HTERT RPE-1 (cell line): ENCODE measurements around the gene ADSL.

Experiments used
- in situ Hi-C: fragments of 300-500 bp; cut with MboI; formaldehyde crosslinking; loops from 4 replicates; pipeline ENCODE4 v1.14.3; 2020; ENCODE audit warnings: low sequenced_read_pairs

ADSL gene

GRCh38 chr22:40415531-40416266, 69.4 kb downstream of the ADSL start:
- in situ Hi-C loops = no loop called here

GRCh38 chr22:40416267-40416570, 69.9 kb downstream of the ADSL start:
- in situ Hi-C loops = no loop called here

GRCh38 chr22:40416636-40417035, 70.3 kb downstream of the ADSL start:
- in situ Hi-C loops = no loop called here

GRCh38 chr22:40417041-40417440, 70.7 kb downstream of the ADSL start:
- in situ Hi-C loops = no loop called here

- in situ Hi-C loops = no loop called here
These were observed 71.6 kb downstream of the ADSL start for GRCh38 chr22:40417881-40418280.

GRCh38 chr22:40418366-40419201, 72.3 kb downstream of the ADSL start:
- in situ Hi-C loops = no loop called here

- in situ Hi-C loops = no loop called here
These were observed 73.4 kb downstream of the ADSL start for GRCh38 chr22:40419718-40420117.

- in situ Hi-C loops = no loop called here
These were observed 74.2 kb downstream of the ADSL start for GRCh38 chr22:40420341-40421081.

GRCh38 chr22:40421082-40421350, 74.7 kb downstream of the ADSL start:
- in situ Hi-C loops = no loop called here

GRCh38 chr22:40421941-40422340, 75.6 kb downstream of the ADSL start:
- in situ Hi-C loops = no loop called here

GRCh38 chr22:40422558-40423309, 76.4 kb downstream of the ADSL start:
- in situ Hi-C loops = no loop called here

- in situ Hi-C loops = no loop called here
These were observed 77.0 kb downstream of the ADSL start for GRCh38 chr22:40423310-40423688.

- in situ Hi-C loops = no loop called here
These were observed 77.8 kb downstream of the ADSL start for GRCh38 chr22:40423882-40424640.

- in situ Hi-C loops = no loop called here
These were observed 78.8 kb downstream of the ADSL start for GRCh38 chr22:40425082-40425481.

- in situ Hi-C loops = no loop called here
These were observed 80.5 kb downstream of the ADSL start for GRCh38 chr22:40426594-40427333.

- in situ Hi-C loops = no loop called here
These were observed 82.5 kb downstream of the ADSL start for GRCh38 chr22:40428796-40429195.

GRCh38 chr22:40429481-40429880, 83.2 kb downstream of the ADSL start:
- in situ Hi-C loops = no loop called here

- in situ Hi-C loops = no loop called here
These were observed 84.7 kb downstream of the ADSL start for GRCh38 chr22:40430991-40431390.

GRCh38 chr22:40432157-40432556, 85.9 kb downstream of the ADSL start:
- in situ Hi-C loops = no loop called here

- in situ Hi-C loops = no loop called here
These were observed 86.3 kb downstream of the ADSL start for GRCh38 chr22:40432625-40433024.
